Measurements from ENCODE around the gene ZMYND10. TPM values are rescaled to one million over a fixed set of nuclear protein-coding genes. Genes with fewer than 3 reads are reported as not detected.

Gene ZMYND10
- total RNA-seq = 0.33 and 1.6 TPM in 2 replicates

DNA sequence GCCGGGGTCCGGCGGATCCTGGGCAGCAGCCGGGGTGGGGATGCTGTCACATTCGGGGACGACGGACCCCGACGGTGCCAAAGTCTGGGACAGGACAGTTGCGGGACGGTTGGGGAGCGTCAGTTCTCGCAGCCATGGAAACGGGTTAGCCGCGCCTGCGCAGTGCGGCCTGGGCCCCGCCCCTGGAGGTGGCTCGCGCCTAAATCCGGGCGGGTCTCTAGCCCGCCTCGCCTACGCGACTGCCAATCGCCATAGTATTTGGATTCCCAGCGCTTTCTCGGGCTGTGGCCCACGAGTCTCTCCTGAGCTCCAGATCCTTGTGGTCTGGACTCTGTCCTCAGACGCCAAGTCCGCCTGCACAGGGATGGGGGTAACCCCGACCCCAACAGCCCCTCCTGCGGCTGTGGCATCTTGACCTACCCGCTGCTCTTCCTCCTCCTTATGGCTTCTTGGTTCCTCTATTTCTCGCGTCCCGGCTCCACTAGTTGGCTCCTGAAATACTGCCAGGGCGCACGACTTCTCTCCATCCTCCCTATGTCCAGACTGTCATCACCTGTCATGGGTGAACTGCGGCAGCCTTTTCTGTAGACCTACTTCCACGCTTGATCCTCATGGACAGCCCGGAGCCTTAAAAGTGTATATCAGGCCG, at the start of gene ZMYND10:
TSS of gene ZMYND10 (minus strand) at position 147 of the 649 bp plus-strand sequence. CDS start 153 bp downstream, outside the sequence.

DNA sequence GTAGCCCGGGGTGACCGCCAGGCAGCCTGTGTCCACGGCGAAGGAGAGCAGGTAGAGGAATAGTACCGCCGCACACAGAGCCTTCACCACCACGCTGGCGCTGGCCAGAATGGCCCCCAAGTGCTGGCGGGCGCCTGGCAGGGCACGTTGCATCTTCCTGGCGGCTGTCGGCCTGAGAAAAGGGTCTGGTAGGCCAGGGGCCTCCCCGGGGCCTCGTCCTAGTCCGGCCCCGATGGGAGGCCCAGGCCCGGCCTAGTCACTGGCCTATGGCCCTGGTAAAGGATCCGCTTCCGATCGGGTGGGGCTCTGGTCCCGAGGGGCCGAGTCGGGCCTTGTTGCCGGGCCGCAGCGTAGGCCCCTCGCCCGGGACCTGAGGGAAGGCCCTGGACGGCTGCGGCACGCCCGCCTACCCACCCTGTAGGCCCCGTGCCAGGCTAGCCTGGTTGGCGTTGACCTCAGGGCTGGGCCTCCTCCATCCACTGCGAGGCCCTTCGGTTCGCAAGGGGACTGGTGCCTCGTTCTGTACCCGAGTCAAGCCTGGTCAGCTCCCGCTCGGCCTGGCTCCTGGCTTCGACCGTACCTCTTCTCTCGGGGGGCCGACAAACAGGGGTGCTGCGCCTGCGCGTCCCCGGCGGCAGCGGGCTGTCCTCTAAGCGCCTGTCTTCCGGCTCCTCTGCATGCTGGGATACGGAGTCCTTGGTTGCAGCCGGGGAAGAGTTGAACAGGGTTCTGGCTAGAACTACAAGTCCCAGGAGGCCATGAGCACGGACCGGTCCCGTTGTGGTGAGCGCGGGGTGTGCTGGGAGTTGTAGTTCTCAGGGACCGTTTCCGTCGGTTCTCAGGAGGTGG, 13.6 kb upstream of the ZMYND10 start, which contains the start of gene TMEM115:
TSS of gene TMEM115 (minus strand) at position 611 of the 849 bp plus-strand sequence. CDS start at position 153, 458 bp downstream.

DNA sequence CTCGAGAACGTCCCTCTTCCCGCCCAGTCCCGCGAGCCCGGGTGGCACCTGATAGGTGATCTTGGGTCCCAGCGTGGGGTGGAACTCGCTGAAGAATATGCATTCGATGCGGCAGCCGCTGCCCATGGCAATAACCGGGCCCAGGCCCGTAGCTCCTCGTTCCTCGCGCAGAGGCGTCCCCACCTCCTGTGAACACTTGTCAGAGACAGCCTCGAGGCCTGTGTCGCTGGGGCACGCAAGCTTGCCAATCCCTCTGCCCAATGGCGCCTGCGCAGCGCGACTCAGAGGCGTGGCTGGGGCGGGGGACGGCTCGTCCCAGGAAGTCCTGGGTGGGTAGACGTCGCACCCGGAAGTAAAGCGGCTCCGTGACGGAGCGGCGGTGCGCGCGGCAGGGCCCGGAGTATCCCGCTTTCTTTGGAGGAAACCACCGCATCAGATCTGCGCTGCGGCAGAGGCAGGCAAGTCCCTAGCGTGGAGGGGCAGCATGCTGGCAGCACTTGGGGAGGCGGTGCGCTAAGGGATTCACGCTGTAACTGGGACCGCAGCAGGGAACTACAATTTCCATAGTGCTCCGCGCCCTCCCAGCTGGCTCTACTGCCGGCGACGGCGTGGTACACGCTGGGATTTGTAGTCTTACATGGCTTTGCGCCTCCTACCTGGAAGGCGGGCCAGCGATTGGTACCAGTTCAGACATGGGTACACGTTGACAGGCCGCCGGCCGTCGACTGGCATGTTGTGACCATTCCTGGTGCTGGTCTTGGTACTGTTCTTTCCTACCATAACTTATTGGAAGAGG, 5.2 kb upstream of the ZMYND10 start, which contains the start of the genes CYB561D2 and NPRL2:
TSS of gene CYB561D2 (plus strand) at position 336 of the 796 bp plus-strand sequence. CDS start 572 bp downstream, outside the sequence.
TSS of gene NPRL2 (minus strand) at position 249 of the 796 bp plus-strand sequence. CDS start at position 126, 123 bp downstream.

DNA sequence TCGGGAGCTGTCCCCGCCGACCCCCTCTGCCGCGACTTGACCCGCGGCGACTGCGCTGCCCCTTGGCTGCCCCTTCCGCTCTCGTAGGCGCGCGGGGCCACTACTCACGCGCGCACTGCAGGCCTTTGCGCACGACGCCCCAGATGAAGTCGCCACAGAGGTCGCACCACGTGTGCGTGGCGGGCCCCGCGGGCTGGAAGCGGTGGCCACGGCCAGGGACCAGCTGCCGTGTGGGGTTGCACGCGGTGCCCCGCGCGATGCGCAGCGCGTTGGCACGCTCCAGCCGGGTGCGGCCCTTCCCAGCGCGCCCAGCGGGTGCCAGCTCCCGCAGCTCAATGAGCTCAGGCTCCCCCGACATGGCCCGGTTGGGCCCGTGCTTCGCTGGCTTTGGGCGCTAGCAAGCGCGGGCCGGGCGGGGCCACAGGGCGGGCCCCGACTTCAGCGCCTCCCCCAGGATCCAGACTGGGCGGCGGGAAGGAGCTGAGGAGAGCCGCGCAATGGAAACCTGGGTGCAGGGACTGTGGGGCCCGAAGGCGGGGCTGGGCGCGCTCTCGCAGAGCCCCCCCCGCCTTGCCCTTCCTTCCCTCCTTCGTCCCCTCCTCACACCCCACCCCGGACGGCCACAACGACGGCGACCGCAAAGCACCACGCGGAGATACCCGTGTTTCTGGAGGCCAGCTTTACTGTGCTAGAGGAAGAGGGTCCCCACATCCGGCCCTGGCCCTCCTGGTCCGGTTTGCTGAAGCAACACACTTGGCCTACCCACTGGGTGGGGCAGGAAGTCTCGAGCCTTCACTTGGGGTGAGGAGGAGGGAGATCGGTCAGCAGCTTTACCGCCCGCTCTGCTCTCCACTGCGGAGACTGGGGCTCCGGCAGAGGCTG, 4.8 kb downstream of the ZMYND10 start, which contains the start of gene RASSF1:
TSS of gene RASSF1 (minus strand) at position 389 of the 882 bp plus-strand sequence. CDS start at position 358, 31 bp downstream.

DNA sequence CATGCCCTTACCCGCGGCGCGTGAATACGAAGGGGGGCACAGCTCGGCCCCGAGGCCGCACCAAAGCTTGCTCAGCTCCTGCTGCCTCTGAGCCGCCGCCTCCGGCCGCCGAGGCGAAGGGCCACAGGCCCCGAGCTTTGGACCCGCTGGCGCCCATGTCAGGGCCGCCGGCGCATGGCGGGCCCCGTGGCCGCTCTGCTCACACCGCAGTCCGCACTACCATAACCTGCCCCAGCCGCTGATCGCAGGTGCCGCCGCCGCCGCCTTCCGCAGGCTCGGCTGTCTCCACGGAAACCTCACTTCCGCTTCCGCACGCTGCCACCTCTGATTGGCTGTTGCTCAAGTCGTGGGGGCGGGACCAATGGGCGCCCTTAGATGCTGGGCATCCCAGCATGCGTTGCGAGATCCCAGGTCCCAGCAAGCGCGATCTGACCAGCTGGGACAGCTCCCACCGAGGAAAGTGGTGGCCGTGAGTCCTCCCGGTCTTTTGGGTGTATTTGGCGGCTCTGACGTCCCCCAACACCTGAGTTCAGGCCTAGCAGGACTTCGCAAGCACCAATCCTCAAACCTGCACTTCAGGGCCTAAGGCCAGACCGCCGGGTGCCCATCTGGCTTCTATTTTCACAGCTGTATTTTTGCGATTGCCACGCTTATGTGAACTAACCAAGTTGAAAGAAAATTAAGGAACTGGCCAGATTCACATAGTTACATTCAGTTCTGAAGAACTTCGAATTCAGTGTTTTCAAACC, 17.4 kb downstream of the ZMYND10 start, which contains the start of gene TUSC2:
TSS of gene TUSC2 (minus strand) at position 281 of the 749 bp plus-strand sequence. CDS start at position 157, 124 bp downstream.

DNA sequence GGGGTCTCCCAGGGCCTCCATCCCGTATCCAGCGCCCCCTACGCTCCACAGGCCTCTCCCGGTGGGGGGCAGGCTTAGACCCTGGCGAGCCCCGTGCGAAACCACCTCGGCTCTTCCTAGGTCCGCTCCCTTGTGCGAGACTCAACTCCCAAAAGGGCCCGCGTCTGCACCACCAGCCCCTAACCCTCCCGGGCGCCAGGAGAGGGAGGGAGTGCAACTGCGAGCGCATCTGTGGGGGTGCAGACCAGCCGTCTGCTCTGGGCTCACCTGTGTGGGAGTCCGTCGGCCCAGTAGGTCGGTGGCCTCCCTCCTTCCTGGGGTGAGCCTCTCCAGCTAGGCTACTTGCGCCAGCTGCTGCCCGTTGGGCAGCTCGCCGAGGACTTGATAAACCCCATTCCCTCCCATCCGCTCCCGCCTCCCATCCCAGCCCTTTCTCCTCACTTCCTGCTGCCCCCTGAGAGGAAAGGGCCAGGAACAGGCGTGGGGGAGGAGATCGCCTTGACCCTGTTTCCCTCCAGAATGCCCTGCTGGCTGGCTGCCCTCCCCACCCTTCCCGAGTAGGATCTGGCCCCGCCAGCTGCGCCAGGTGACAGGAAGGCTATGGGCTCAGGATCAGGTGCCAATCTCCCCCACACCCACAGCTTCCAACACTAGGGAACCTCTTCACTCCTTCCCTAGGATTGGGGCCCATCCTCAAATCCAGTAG, 23.0 kb downstream of the ZMYND10 start, which contains the start of gene HYAL2:
TSS of gene HYAL2 (minus strand) at position 360 of the 706 bp plus-strand sequence. CDS start 2,256 bp downstream, outside the sequence.

DNA sequence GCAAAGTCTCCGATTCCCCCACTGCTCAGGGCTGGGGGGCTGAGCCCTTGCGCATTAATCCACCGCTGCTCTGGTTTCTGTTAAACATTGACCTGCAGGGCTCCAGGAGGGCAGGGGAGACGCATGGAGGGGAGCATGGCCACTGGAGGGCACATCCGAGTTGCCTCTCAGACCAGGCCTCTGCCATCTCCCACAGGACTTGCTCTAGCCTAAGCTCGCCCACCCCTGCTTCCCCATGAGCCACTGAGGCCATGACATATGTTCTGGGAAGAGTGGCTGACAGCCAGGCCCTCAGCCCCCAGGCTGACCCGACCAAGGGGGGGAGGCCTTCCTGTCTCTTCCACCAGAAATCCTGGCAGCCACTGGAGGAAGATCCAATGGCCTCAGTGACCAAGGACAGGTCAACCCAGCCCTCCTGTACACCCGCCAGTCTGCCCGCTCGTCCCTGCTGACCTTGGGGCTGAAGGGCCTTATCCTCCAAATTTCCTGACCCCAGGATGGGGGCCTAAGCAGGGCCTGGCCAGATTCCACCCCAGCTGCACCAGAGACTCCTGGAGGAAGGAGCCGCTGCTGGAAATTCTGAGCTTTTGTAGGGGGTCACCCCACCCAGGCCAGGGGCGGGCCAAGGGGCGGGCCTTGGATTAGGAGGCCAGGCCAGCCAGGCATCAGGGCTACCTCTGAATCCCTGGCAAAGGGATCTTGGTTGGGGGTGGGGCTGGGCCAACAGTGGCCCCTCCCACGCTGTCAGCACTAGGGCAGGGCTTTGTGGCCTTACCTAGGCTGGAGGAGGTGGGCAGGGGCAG, 42.3 kb downstream of the ZMYND10 start, which contains the start of gene HYAL1:
TSS of gene HYAL1 (minus strand) at position 562 of the 803 bp plus-strand sequence. CDS start 618 bp downstream, outside the sequence.

DNA sequence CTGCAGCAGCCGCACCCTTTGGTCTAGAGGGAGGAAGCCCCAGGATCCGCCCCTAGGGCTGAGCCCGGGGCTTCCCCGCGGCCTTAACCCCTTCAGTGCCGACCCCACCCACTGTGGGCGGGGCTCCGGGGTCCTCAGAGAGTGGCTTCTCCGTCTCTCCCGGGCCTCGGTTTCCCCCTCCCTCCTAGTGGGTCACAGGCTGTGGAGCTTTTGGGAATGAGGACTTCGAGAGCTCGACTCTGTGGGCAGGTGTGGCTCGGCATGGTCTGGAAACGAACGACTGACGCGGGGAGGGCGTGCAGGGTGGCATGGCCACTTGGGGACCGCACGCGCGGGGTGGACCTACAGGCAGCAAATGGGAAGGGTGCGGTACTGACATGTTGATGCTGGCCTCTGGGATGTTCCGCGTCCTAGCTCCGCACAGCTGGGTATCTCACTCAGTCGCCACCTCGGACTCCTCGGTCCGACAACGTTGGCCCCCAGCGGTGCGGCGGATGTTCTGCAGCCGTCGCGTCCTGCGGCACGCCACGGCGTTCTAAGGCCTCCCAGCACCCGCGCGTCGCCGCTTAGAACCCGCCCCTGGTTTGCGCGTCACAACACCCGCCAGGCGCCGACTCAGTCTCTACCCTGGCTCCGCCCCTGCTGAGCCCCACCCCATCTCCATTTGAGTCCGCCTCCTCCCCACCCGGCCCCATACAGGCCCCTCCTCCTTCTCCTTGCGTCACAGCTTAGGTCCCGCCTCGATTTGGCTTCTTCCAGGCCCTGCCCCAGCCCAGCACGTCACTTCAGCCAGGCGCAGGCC, 46.5 kb downstream of the ZMYND10 start, which contains the start of the genes HYAL3 and NAA80:
TSS of gene HYAL3 (minus strand) at position 570 of the 802 bp plus-strand sequence. CDS start 3,803 bp downstream, outside the sequence.
TSS of gene NAA80 (minus strand) at position 570 of the 802 bp plus-strand sequence. CDS start 1,942 bp downstream, outside the sequence.

DNA sequence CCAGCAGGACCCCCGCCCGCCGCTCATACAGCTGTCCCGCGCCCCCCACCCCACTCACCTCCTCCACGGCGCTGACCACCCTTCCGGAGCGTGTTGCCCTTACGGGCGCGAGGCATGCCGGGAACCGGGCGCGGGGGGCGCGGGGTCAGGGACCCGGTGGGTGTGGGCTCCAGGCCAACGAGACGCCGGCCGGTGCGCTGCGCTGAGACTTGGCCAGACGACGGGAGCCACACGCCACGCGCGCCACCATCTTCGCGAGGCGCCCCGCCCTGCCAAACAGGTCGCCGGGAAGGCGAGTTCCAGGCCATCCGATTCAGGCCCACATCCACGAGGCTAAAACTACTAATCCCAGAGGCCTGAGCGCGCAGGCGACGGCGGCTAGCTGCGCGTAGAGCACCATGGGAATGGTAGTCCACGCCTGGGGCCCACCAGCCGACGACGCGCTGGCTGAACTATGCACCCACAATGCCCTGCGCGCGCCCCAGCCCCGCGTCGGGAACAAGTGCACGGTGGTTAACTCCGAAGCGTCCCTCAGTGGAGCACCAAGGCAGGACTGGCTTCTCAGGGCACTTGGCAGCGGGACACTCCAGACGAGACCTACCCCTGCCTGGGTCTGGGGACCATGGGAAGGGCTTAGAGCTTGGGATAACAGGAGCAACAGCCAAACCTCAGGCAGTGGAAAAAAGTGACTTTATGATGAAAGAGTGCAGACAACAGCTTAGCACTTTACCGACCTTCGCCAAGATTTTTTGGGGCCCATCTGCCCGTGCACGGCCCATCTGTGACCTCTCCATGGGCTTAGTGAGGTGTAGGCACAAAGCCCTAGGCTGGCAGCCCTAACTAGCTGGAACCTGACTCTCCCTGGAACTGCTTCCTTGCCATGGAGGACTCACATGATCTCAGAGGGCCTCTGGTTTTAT, 53.1 kb downstream of the ZMYND10 start, which contains the start of gene IFRD2:
TSS of gene IFRD2 (minus strand) at position 271 of the 920 bp plus-strand sequence. CDS start at position 116, 155 bp downstream.

Other genes starting within 250 kb of the ZMYND10 start
- gene SEMA3F, start 190.4 kb downstream of the ZMYND10 start, total RNA-seq = 10.4 and 13.7 TPM in 2 replicates
- not detected in 2 replicates for gene GNAT1, start 154.1 kb downstream of the ZMYND10 start, total RNA-seq
- not detected in 2 replicates for gene SLC38A3, start 140.5 kb downstream of the ZMYND10 start, total RNA-seq
- 188 and 261 TPM in 2 replicates for gene GNAI2, start 109.5 kb downstream of the ZMYND10 start, total RNA-seq
- gene SEMA3B, start 76.6 kb downstream of the ZMYND10 start, total RNA-seq = 11.8 and 14.9 TPM in 2 replicates
- not detected in 2 replicates for gene LSMEM2, start 66.6 kb downstream of the ZMYND10 start, total RNA-seq
- gene IFRD2, start 53.3 kb downstream of the ZMYND10 start, total RNA-seq = 40.0 and 71.8 TPM in 2 replicates
- 5.9 and 12.1 TPM in 2 replicates for gene HYAL3, start 46.3 kb downstream of the ZMYND10 start, total RNA-seq
- gene NAA80, start 46.3 kb downstream of the ZMYND10 start, total RNA-seq = 13.7 and 16.9 TPM in 2 replicates
- gene HYAL1, start 42.2 kb downstream of the ZMYND10 start, total RNA-seq = 2.4 and 4.2 TPM in 2 replicates
- gene HYAL2, start 23.0 kb downstream of the ZMYND10 start, total RNA-seq = 89.9 and 110 TPM in 2 replicates
- gene TUSC2, start 17.5 kb downstream of the ZMYND10 start, total RNA-seq = 16.9 and 29.1 TPM in 2 replicates
- gene RASSF1, start 4.9 kb downstream of the ZMYND10 start, total RNA-seq = 13.9 and 22.4 TPM in 2 replicates
- gene NPRL2, start 5.0 kb upstream of the ZMYND10 start, total RNA-seq = 29.1 and 38.5 TPM in 2 replicates
- gene CYB561D2, start 5.1 kb upstream of the ZMYND10 start, total RNA-seq = 31.0 and 32.9 TPM in 2 replicates
- 66.7 and 76.6 TPM in 2 replicates for gene TMEM115, start 13.8 kb upstream of the ZMYND10 start, total RNA-seq
- 0.39 TPM in 1 of 2 replicates, not detected in the other for gene CACNA2D2, start 157.9 kb upstream of the ZMYND10 start, total RNA-seq
- 4.3 and 7.4 TPM in 2 replicates for gene C3orf18, start 222.0 kb upstream of the ZMYND10 start, total RNA-seq
- 13.0 and 16.1 TPM in 2 replicates for gene HEMK1, start 223.8 kb upstream of the ZMYND10 start, total RNA-seq